Measurements from ENCODE around the gene TNFRSF18. TPM values are rescaled to one million over a fixed set of nuclear protein-coding genes. Genes with fewer than 3 reads are reported as not detected.

The TNFRSF18 gene
- polyA plus RNA-seq, 2 of the 4 experiments (the other 2 are of a cell fraction) = not detected

DNA sequence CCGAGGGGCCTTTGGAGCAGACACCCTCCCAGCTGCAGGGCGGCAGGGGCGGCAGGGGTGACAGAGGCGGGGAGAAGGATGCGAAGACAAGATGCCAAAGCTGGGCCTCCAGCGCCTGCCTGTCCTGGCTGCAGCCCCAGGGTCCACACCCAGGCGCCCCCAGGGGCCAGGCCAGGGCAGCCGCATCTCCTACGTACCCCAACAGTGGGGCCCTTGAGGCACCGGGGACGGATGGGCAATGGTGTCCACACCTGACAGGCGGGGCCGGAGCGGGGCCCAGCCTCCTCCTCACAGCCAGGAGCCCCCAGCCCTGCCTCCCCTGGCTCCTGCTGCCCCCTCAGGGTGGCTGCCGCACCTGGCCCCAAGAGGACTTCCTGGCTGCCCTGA lies 32.8 kb upstream of the TNFRSF18 start:
- no peak for DNase-seq (ENCODE audit: low read depth in 1 of 2, low spot score in 1 of 2)
- Histone ChIP-seq H3K9me3 (no peaks in the 10 kb centered on the region), H3K4me2 (no peak overlapping the region), H3K4me1 (peaks cover 27% of the 10 kb centered on the region), H3K4me3 (no peak overlapping the region), H3K27ac (0 out of 6 replicates have a peak overlapping the region, but pooled peaks of 1 of the 2 experiments have one; percentile 2)
- WGBS (ENCODE audit: missing lambda C conversion rate) = 100% methylated on average over 2 of the region's 15 CpGs
- CTCF ChIA-PET = interaction anchor here (0.6 to 9.4 kb wide), 4 partner anchors 117 to 301 kb away, joined by 3 to 46 read pairs (median 3); no protein-coding TSS in a partner anchor
- no peak for FAIRE-seq
- POLR2A ChIA-PET = interaction anchor here (0.9 kb wide), 1 partner anchor 22 kb away, joined by 4 read pairs; no protein-coding TSS in a partner anchor
- TF ChIP-seq FOSB (CRISPR knock-in tag; IDR thresholded peaks at IDR 0.05) = no peak
- no peak for TF ChIP-seq REST (IDR thresholded peaks at IDR 0.05)
- no peak for TF ChIP-seq JUN (IDR thresholded peaks at IDR 0.05)
- no peak for TF ChIP-seq ZNF302 (CRISPR knock-in tag; IDR thresholded peaks at IDR 0.05)
- no peak for TF ChIP-seq MAFK (IDR thresholded peaks at IDR 0.05; ENCODE audit: partially characterized antibody)
- no peak for TF ChIP-seq BHLHE40 (IDR thresholded peaks at IDR 0.05; ENCODE audit: low read depth, low read length)
- no peak for TF ChIP-seq NFE2L2 (conservative IDR thresholded peaks at IDR 0.05; ENCODE audit: low read length)
- no peak for TF ChIP-seq HOXA7 (CRISPR knock-in tag; IDR thresholded peaks at IDR 0.05)
- no peak for TF ChIP-seq NPAS2 (CRISPR knock-in tag; IDR thresholded peaks at IDR 0.05; ENCODE audit: borderline replicate concordance)
- no peak for TF ChIP-seq RFX5 (IDR thresholded peaks at IDR 0.05)
- no peak for ATAC-seq

GRCh38 chr1:1238702-1239178 lies 32.3 kb upstream of the TNFRSF18 start:
- Histone ChIP-seq H3K4me3 (no peak overlapping the region), H3K9me3 (no peaks in the 10 kb centered on the region), H3K27ac (no peak overlapping the region), H3K4me2 (no peak overlapping the region), H3K4me1 (peaks cover 27% of the 10 kb centered on the region)
- POLR2A ChIA-PET = interaction anchor here (0.9 kb wide), 1 partner anchor 22 kb away, joined by 4 read pairs; no protein-coding TSS in a partner anchor
- ATAC-seq (no peak), DNase-seq (ENCODE audit: low read depth in 1 of 2, low spot score in 1 of 2) (no peak), FAIRE-seq (no peak)
- 81% methylated on average over 4 of the region's 19 CpGs for WGBS (ENCODE audit: missing lambda C conversion rate)
- TF ChIP-seq CBX2 (IDR thresholded peaks at IDR 0.05; ENCODE audit: borderline replicate concordance, low read depth) (no peak), TP53 (CRISPR knock-in tag; IDR thresholded peaks at IDR 0.05) (no peak), CBX8 (IDR thresholded peaks at IDR 0.05) (no peak), FOSL2 (IDR thresholded peaks at IDR 0.05) (no peak), FOSL2 (CRISPR knock-in tag; IDR thresholded peaks at IDR 0.05) (no peak), CEBPB (IDR thresholded peaks at IDR 0.05) (no peak), TFCP2L1 (CRISPR knock-in tag; IDR thresholded peaks at IDR 0.05) (no peak), CHD2 (IDR thresholded peaks at IDR 0.05; ENCODE audit: low read length, partially characterized antibody) (no peak)
- TF ChIP-seq, protein P1, sequence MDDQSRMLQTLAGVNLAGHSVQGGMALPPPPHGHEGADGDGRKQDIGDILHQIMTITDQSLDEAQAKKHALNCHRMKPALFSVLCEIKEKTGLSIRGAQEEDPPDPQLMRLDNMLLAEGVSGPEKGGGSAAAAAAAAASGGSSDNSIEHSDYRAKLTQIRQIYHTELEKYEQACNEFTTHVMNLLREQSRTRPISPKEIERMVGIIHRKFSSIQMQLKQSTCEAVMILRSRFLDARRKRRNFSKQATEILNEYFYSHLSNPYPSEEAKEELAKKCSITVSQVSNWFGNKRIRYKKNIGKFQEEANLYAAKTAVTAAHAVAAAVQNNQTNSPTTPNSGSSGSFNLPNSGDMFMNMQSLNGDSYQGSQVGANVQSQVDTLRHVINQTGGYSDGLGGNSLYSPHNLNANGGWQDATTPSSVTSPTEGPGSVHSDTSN (IDR thresholded peaks at IDR 0.05) = no peak
- TF ChIP-seq, protein P2, sequence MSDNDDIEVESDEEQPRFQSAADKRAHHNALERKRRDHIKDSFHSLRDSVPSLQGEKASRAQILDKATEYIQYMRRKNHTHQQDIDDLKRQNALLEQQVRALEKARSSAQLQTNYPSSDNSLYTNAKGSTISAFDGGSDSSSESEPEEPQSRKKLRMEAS (IDR thresholded peaks at IDR 0.05) = no peak
- TF ChIP-seq, protein P3, sequence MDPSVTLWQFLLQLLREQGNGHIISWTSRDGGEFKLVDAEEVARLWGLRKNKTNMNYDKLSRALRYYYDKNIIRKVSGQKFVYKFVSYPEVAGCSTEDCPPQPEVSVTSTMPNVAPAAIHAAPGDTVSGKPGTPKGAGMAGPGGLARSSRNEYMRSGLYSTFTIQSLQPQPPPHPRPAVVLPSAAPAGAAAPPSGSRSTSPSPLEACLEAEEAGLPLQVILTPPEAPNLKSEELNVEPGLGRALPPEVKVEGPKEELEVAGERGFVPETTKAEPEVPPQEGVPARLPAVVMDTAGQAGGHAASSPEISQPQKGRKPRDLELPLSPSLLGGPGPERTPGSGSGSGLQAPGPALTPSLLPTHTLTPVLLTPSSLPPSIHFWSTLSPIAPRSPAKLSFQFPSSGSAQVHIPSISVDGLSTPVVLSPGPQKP (IDR thresholded peaks at IDR 0.05; ENCODE audit: low read depth, low read length) = no peak
- CTCF ChIA-PET = interaction anchor here (0.6 to 9.4 kb wide), 5 partner anchors 33 to 254 kb away, joined by 3 to 46 read pairs (median 3); no protein-coding TSS in a partner anchor
